HPDE6-E6E7 (cell line): ENCODE measurements around the gene DACH1.
"Not testable (repeated sequence)": the region's sequence is repeated elsewhere in the genome, so short reads cannot be mapped to it uniquely, and the experiment has no call there.

ENCODE experiments used
- DNase-seq: peaks from one replicate; pipeline ENCODE4 v3.0.0; 2011; ENCODE audit warnings: missing footprints; ENCODE audit errors: extremely low spot score

The DACH1 gene

GRCh38 chr13:71828564-71828963 is 38.4 kb downstream of the DACH1 start:
- DNase-seq: no peak

- DNase-seq: no peak
Observed at GRCh38 chr13:71828117-71828516, 38.9 kb downstream of the DACH1 start.

DNA sequence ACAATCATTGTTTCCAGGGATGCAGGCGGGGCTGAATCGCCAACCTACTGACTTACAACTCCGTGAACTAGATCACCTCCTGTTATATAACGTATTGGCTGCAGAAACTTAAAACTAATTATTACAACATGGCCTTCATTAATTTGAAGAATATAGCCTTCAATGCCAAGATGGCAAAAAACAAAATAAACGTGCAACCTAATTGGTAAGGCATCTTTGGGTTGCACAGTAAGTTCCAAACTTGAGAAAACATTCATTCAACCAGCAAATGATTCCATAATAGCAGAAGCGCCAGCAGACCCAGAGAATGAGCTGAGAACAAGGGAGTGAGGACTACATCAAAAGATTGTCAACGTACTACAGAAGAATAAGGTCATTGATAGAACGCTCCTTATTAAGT is 39.8 kb downstream of the DACH1 start:
- no peak for DNase-seq

GRCh38 chr13:71820699-71821098 is 46.3 kb downstream of the DACH1 start:
- DNase-seq: no peak

DNA sequence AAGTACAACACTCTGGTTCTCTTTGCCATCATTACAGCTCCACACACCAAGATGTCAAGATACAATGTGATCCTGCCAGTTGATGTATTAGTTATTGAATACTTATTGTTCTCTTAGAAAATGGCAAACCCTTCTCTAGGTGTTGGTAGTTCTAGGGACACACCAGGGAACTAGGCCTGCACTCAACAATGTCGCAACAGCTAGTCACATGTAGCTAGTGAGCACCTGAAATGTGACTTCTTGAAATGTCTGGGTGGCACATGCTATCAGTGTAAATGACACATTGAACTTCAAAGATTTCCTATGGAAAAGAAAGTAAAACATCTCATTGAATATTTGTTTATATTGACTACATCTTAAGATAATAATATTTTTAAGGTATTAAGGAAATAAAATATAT is 49.7 kb downstream of the DACH1 start:
- no peak for DNase-seq

DNA sequence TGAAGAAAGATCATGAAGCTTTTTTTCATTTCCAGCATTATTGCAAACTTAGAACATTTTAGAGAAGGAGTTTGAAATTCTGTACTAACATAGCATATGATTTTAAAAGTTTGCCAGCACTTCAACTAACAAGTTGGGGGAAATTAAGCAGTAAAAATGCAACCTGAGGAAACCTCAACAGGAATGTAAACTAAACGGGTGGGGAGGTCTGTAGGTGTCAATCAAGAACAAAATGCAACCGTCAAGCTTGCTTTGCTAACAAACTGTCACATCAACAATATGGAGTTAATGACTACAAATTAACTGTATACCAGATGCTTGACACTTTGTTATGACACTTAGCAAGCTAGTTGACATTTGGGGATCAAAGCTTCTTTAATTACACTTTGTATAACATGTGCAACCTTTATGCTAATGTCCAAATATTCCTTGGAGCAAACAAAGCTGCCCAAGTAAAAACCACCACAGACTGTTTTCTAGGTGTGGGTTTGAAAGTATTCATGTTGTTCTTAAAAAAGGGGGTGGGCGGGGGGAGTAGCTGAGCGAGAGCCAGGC is 52.1 kb downstream of the DACH1 start:
- DNase-seq: no peak

- DNase-seq: no peak
Observed at GRCh38 chr13:71813187-71813586, 53.8 kb downstream of the DACH1 start.

DNA sequence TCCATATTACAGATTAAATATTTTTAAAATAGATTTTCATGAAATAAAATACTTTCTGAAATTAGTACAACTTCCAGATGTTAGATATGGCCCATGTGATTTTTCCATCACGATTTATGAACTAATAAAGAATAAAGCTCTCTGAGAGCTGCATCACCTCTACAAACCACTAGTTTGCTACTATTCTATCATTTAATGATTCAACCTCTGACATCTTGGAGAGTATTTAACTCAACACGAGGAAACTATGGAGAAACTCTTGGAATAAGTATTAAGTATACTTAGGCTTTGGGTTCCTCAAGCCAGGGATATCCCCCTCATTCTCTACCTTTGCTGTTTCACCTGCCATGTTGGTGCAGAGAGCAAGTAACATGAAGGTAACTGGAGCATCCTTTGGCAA is 55.7 kb downstream of the DACH1 start:
- no peak for DNase-seq

DNA sequence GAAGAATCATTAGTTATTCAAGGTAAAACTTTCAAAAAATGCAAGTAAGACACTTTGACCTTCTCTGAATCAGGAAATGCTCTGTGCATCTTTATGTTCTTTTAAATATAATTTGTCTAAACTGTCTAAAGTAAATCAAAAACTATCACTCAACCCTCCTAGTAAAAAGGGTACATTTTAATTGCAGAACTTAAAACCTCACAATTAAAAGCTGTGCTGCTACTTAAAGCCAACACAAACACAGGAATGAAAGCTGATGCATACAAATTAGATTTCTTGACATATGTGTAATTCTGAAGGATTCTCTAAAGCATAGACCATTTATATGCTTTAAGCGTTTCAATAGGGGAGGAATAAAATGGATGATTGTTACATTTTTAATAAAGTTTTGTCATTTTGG is 58.3 kb downstream of the DACH1 start:
- no peak for DNase-seq

DNA sequence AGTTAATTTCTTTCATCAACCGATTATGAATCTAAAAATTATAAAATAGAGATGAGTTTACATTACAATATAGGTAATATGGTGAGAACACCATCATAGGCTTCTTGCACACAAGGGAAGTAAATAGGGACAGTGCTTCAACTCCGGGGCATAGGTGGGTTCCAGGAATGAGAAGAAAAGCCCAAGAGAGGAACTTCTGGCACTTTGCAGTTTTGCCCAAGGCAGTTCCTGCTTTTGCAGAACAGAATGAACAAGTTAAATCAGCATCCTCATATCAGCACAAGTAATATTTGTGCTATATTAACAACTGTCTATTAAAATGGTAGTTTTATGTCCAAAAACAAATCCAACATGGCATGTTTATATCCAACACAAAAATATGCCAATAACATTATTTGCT is 60.1 kb downstream of the DACH1 start:
- DNase-seq: no peak

GRCh38 chr13:71803066-71803465 is 63.9 kb downstream of the DACH1 start:
- DNase-seq: no peak

DNA sequence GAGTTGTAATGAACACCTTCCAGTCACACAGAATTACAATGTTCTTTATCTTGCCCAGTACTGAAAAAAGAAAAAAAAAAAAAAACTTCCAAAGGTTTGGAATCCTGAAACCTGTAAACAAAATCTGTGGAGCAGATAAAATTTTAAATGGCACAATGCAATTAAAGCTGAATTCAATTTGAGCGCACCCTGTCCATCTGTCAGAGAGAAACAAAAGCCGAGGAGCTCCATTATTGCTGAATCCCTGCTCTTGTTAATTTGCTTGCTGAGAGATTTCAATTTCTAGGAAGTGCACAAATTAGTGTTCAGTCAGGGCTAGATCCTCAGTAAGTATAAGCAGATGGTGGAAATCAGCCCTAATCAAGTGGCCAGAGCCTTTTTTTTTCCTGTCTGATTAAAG is 65.2 kb downstream of the DACH1 start:
- no peak for DNase-seq

- DNase-seq: no peak
Observed at GRCh38 chr13:71801165-71801760, 65.7 kb downstream of the DACH1 start.

- DNase-seq: no peak
Observed at GRCh38 chr13:71799324-71799723, 67.7 kb downstream of the DACH1 start.

- DNase-seq: no peak
Observed at GRCh38 chr13:71798707-71799106, 68.3 kb downstream of the DACH1 start.

DNA sequence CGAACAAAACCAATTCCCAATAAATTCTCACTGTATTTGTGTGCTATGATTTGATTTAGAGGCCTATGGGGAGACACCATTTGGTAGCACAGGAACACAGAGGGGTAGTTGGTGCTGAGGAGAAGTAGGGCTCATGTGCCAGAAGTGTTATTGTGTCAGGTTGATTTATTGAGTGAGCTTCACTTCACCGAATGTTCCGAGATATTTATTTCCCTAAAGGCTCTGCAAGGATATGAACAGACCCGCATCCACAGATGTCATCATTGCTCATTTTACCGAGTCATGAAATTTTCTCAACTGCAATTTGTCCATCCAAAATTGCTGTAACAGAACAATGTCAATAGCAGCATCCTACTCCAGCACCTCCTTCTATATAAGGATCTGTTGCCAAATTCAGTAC is 69.5 kb downstream of the DACH1 start:
- no peak for DNase-seq

- no peak for DNase-seq
Observed at GRCh38 chr13:71789693-71790329, 77.2 kb downstream of the DACH1 start.

GRCh38 chr13:71789037-71789436 is 78.0 kb downstream of the DACH1 start:
- DNase-seq: no peak

DNA sequence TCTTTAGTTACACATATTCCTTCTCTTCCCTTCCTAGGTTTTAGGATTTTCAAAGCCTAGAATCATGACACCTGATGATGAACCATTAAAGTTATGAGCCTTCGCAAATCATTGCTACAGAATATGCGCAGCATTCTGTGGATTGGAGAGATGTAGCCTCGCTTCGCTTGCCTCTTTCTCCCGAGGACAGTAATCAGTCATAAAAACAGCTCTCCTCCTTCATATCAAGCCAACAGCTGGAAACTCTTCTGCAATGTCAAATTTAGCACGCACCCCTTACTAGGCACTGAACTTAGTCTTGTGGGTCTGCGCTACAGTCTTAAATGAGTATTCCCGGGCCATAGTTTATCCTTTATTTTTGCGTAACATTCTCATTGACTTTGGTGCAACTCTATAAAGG is 79.6 kb downstream of the DACH1 start:
- DNase-seq: no peak

- no peak for DNase-seq
Observed at GRCh38 chr13:71786875-71787274, 80.1 kb downstream of the DACH1 start.

- DNase-seq: no peak
Observed at GRCh38 chr13:71785361-71785760, 81.6 kb downstream of the DACH1 start.

GRCh38 chr13:71780546-71780945 is 86.5 kb downstream of the DACH1 start:
- DNase-seq: no peak

DNA sequence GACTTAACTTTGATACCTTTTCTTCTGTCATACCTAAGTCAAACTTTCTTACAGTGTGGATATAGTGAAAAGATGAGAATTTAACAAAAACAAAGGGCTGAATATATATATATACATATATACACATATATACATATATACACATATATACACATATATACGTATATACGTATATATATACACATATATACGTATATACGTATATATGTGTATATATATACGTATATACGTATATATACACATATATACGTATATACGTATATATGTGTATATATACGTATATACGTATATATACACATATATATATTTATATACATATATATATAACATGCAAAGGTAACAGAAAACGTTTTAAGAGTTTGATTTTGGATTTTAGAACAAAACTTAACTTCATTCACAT is 88.0 kb downstream of the DACH1 start:
- DNase-seq: not testable (repeated sequence)

GRCh38 chr13:71775966-71776365 is 91.0 kb downstream of the DACH1 start:
- no peak for DNase-seq
